Gastrocnemius medialis (tissue), 4 donors: ENCODE results near the gene TBL1XR1.

Experiments
- POLR2A ChIP-seq, 2 donors: fragments of 450-650 bp; IDR thresholded peaks; one replicate each; pipeline ENCODE4 v1.6.1; 2017; ENCODE audit warnings: antibody characterized with exemption in 2 of 2, mild to moderate bottlenecking in 2 of 2, moderate library complexity in 2 of 2
- TF ChIP-seq, protein P1 (sequence below), 5 experiments: fragments of 450-650 bp in 3 of 5; fragments of 200-600 bp in 2 of 5; sonication (generic) in 2 of 5; IDR thresholded peaks in 4 of 5; conservative IDR thresholded peaks in 1 of 5; 1 replicate in 4 of 5; 2 replicates in 1 of 5; pipeline ENCODE4 v1.5.1; 2016 to 2019; ENCODE audit warnings: antibody characterized with exemption in 5 of 5, mild to moderate bottlenecking in 3 of 5, moderate library complexity in 3 of 5

GRCh38 chr3:177111541-177111949, 85.7 kb downstream of the TBL1XR1 start:
- no peak for TF ChIP-seq POLR2A (IDR thresholded peaks at IDR 0.05)
- TF ChIP-seq, protein P1, sequence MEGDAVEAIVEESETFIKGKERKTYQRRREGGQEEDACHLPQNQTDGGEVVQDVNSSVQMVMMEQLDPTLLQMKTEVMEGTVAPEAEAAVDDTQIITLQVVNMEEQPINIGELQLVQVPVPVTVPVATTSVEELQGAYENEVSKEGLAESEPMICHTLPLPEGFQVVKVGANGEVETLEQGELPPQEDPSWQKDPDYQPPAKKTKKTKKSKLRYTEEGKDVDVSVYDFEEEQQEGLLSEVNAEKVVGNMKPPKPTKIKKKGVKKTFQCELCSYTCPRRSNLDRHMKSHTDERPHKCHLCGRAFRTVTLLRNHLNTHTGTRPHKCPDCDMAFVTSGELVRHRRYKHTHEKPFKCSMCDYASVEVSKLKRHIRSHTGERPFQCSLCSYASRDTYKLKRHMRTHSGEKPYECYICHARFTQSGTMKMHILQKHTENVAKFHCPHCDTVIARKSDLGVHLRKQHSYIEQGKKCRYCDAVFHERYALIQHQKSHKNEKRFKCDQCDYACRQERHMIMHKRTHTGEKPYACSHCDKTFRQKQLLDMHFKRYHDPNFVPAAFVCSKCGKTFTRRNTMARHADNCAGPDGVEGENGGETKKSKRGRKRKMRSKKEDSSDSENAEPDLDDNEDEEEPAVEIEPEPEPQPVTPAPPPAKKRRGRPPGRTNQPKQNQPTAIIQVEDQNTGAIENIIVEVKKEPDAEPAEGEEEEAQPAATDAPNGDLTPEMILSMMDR (IDR thresholded peaks at IDR 0.05 in 4 of 5, conservative IDR thresholded peaks at IDR 0.05 in 1 of 5), result no peak
